ENCODE data around the gene UQCR11.

DNA sequence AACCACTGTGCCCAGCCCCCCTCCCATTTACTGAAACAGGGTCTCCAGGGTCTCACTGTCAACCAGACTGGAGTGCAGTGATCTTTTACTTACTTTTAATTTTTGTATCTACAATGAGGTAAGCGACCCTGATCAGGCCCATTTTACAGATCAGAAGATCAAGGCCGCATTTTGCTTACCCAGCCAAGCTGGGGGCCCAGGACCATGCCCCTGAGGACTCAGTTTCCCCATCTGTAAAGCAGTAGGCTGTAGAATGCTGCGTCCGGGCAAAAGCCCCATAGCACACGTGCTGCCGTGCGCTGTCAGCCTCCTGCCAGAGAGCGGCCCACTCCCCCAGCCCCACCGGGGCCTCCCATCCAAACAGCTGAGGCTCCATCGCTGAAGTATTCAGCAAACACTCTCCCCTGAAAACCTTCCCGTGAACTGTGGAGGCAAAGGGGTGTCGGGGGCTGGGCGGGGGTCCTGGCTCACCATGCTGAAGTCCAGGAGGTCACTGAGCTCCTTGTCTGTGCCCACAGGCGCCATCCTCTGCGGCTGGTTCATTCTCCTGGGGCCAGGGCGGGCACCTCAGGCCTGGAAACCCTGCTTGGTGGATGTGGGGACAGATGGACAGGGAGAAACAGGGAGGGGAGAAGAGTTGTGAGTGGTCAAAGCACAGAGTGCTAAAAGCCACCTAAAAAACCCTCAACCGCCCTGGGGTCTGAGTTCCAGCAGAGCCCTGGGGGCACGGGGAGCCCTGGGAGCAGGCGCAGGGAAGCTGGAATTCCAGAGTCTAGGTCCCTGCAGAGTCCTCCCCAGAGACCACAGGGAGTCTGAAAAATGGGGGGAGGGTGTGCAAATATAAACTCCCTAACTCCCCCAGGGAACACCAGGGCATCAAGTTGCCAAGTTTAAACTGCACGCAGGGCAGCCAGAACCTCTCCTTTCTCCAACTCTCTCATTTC lies 44.7 kb upstream of the UQCR11 start:
- no peak for TF ChIP-seq POLR2A (IDR thresholded peaks at IDR 0.05; ENCODE audit: low read depth, low read length)
- TF ChIP-seq FOS (IDR thresholded peaks at IDR 0.05; ENCODE audit: low read depth, low read length): no peak
- TF ChIP-seq CTCF (conservative IDR thresholded peaks at IDR 0.05; ENCODE audit: low read depth, low read length): no peak
- TF ChIP-seq RAD21 (IDR thresholded peaks at IDR 0.05; ENCODE audit: low read length): no peak
- no peak for TF ChIP-seq NFE2L2 (IDR thresholded peaks at IDR 0.05; ENCODE audit: low read depth, low read length)

Measured in IMR-90 (cell line).